GM19397 (cell line): ENCODE measurements around the gene LDAF1.
"Not testable (repeated sequence)": the region's sequence is repeated elsewhere in the genome, so short reads cannot be mapped to it uniquely, and the experiment has no call there.

ENCODE experiments used
- ATAC-seq: cut with Tn5 transposase; IDR thresholded peaks from one replicate; pipeline ENCODE4 v1.9.1; 2021; ENCODE audit warnings: mild to moderate bottlenecking, moderate library complexity; ENCODE audit not compliant: unreplicated experiment

Gene LDAF1

GRCh38 chr16:21158208-21159110, at the start of gene LDAF1:
Gene LDAF1, plus strand, starts transcription at chr16:21158674. Its CDS starts 2,509 bp downstream, at chr16:21161183.
- ATAC-seq, result peak; percentile 85

- ATAC-seq, result not testable (repeated sequence)
These were observed 42.9 kb upstream of the LDAF1 start for GRCh38 chr16:21115551-21115950.

GRCh38 chr16:21116148-21116693, 42.3 kb upstream of the LDAF1 start:
- no peak for ATAC-seq

- ATAC-seq, result no peak
These were observed 40.9 kb upstream of the LDAF1 start for GRCh38 chr16:21117567-21117966.

GRCh38 chr16:21120976-21121520, 37.4 kb upstream of the LDAF1 start:
- ATAC-seq, result no peak

- ATAC-seq, result no peak
These were observed 33.3 kb upstream of the LDAF1 start for GRCh38 chr16:21125191-21125590.

- ATAC-seq, result no peak
These were observed 32.0 kb upstream of the LDAF1 start for GRCh38 chr16:21126518-21126917.

GRCh38 chr16:21128991-21129390, 29.5 kb upstream of the LDAF1 start:
- ATAC-seq, result no peak

- ATAC-seq, result no peak
These were observed 27.7 kb upstream of the LDAF1 start for GRCh38 chr16:21130811-21131210.

- ATAC-seq, result no peak
These were observed 24.4 kb upstream of the LDAF1 start for GRCh38 chr16:21134053-21134452.

- no peak for ATAC-seq
These were observed 12.7 kb upstream of the LDAF1 start for GRCh38 chr16:21145738-21146137.

GRCh38 chr16:21150375-21151001, 8.0 kb upstream of the LDAF1 start, which contains the start of gene DNAH3:
Gene DNAH3, minus strand, starts transcription at chr16:21150846. Its CDS starts 527 bp downstream, at chr16:21150319.
- ATAC-seq, result no peak

GRCh38 chr16:21152160-21153030, 6.1 kb upstream of the LDAF1 start:
- not testable (repeated sequence) for ATAC-seq

- not testable (repeated sequence) for ATAC-seq
These were observed 5.2 kb upstream of the LDAF1 start for GRCh38 chr16:21153124-21153729.

GRCh38 chr16:21156011-21156410, 2.5 kb upstream of the LDAF1 start:
- ATAC-seq, result not testable (repeated sequence)

GRCh38 chr16:21156767-21157467, 1.6 kb upstream of the LDAF1 start:
- no peak for ATAC-seq

GRCh38 chr16:21157632-21158031, 842 bp upstream of the LDAF1 start:
- ATAC-seq, result no peak

GRCh38 chr16:21159281-21159951, 942 bp downstream of the LDAF1 start:
- no peak for ATAC-seq

GRCh38 chr16:21160276-21160675, 1.8 kb downstream of the LDAF1 start:
- ATAC-seq, result no peak
